ENCODE measurements around the gene PLET1. TPM values are rescaled to one million over a fixed set of nuclear protein-coding genes. Genes with fewer than 3 reads are reported as not detected.

PLET1 gene
- total RNA-seq, 1 experiment from 2014 or later = not detected

DNA sequence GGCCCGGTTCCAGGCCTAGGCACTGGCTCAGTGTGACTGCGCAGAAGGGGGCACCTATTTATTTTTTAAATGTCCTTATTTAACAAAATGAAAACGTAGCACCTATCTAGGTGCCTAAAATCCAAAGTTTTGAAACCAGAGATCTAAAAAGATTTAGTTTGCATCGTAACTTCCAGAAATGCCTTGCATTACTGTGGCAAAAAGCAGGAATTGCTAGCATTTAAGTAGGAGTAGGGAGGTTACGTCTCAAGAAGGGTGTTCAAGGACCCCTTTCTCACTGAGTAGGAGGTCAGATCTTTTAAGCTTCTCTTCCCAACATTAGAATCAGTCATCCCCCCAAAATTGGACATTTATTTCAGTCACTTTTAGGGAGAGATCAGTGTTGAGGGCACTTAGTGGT, 7.7 kb upstream of the PLET1 start:
- H2BK120ac ChIP-seq (ENCODE audit: low read depth, low read length, poor library complexity, severe bottlenecking) = no peak overlapping the region
- TF ChIP-seq, protein P1, sequence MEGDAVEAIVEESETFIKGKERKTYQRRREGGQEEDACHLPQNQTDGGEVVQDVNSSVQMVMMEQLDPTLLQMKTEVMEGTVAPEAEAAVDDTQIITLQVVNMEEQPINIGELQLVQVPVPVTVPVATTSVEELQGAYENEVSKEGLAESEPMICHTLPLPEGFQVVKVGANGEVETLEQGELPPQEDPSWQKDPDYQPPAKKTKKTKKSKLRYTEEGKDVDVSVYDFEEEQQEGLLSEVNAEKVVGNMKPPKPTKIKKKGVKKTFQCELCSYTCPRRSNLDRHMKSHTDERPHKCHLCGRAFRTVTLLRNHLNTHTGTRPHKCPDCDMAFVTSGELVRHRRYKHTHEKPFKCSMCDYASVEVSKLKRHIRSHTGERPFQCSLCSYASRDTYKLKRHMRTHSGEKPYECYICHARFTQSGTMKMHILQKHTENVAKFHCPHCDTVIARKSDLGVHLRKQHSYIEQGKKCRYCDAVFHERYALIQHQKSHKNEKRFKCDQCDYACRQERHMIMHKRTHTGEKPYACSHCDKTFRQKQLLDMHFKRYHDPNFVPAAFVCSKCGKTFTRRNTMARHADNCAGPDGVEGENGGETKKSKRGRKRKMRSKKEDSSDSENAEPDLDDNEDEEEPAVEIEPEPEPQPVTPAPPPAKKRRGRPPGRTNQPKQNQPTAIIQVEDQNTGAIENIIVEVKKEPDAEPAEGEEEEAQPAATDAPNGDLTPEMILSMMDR (conservative IDR thresholded peaks at IDR 0.05) = no peak
- H3K27me3 Mint-ChIP-seq (ENCODE audit: low read depth) = no peaks in the 10 kb centered on the region; the same call in none of the 2 replicates

More for the DNA sequence above, 7.7 kb upstream of the PLET1 start:
- Histone ChIP-seq H3K79me2 (ENCODE audit: insufficient read depth, low read length) (no peaks in the 10 kb centered on the region), H3K18ac (ENCODE audit: insufficient read length, low read depth, low read length) (no peak overlapping the region), H2BK20ac (ENCODE audit: low read depth, low read length, poor library complexity, severe bottlenecking) (no peak overlapping the region), H3K27ac (ENCODE audit: insufficient read length, low read depth, low read length) (no peak overlapping the region), H4K91ac (ENCODE audit: insufficient read length, low read depth, low read length) (no peak overlapping the region), H3K56ac (ENCODE audit: insufficient read length, low read depth, low read length) (no peak overlapping the region), H4K8ac (replicated peaks; ENCODE audit: insufficient read length, low read depth, low read length) (no peak overlapping the region), H3K4me2 (ENCODE audit: insufficient read depth, insufficient read length, low read length) (no peak overlapping the region), H3K27me3 (ENCODE audit: insufficient read depth, low read length) (no peaks in the 10 kb centered on the region), H3K79me1 (ENCODE audit: insufficient read depth, low read depth, low read length, poor library complexity, severe bottlenecking) (no peaks in the 10 kb centered on the region), H2AFZ (ENCODE audit: low read length) (no peak overlapping the region), H3K9me3 (ENCODE audit: control insufficient read depth, low read depth, low read length) (no peaks in the 10 kb centered on the region), H3K9ac (ENCODE audit: extremely low read depth, insufficient read length, low read length) (no peak overlapping the region), H2BK15ac (ENCODE audit: low read depth, low read length) (no peak overlapping the region), H4K5ac (ENCODE audit: insufficient read length, low read depth, low read length) (no peak overlapping the region), H2AK5ac (ENCODE audit: insufficient read length, low read length) (no peak overlapping the region), H3K23me2 (ENCODE audit: insufficient read length, low read depth, low read length, poor library complexity, severe bottlenecking) (no peaks in the 10 kb centered on the region), H3K14ac (ENCODE audit: insufficient read depth, low read length) (no peak overlapping the region), H2BK5ac (ENCODE audit: insufficient read length, low read length) (no peak overlapping the region), H3K4me1 (ENCODE audit: insufficient read depth, low read length) (no peaks in the 10 kb centered on the region), H4K20me1 (ENCODE audit: control insufficient read depth, insufficient read depth, insufficient read length) (no peaks in the 10 kb centered on the region), H3K23ac (ENCODE audit: insufficient read length, low read depth, low read length) (no peak overlapping the region), H2BK12ac (ENCODE audit: insufficient read length, low read depth, low read length) (no peak overlapping the region), H3K4ac (ENCODE audit: low read depth, low read length) (no peak overlapping the region), H3T11ph (ENCODE audit: low read length) (no peak overlapping the region)
- Mint-ChIP-seq H3K4me1 (peaks cover 4 to 7% of the 10 kb centered on the region in 2 experiments; a peak in 2 of 4 replicates), H3K36me3 (ENCODE audit: insufficient read depth in 1 of 3, low read depth in 3 of 3) (no peaks in the 10 kb centered on the region), H3K4me3 (no peak overlapping the region), H3K9me3 (no peaks in the 10 kb centered on the region), H3K27ac (no peak overlapping the region)
- DNase-seq = no peak
- WGBS (ENCODE audit: extremely low coverage, insufficient read length, low lambda C conversion rate) = no CpG with 5 or more reads among the region's 5 CpGs
